NCI-H1930 (cell line): ENCODE data around the gene IRF4.

Source experiments
- DNase-seq, 2 experiments: peaks; one replicate each; lab custom pipeline; 2025; lab: John Stamatoyannopoulos, UW

IRF4 gene

GRCh38 chr6:391559-392440 lies at the start of gene IRF4:
Gene IRF4, plus strand, starts transcription at chr6:391752. Its CDS starts 1,401 bp downstream, at chr6:393153.
- no peak for DNase-seq

- no peak for DNase-seq
These were observed 49.4 kb upstream of the IRF4 start for GRCh38 chr6:341914-342831.

- no peak for DNase-seq
These were observed 48.7 kb upstream of the IRF4 start for GRCh38 chr6:342832-343179.

GRCh38 chr6:343226-343935 lies 48.2 kb upstream of the IRF4 start:
- DNase-seq, result no peak

- DNase-seq, result no peak
These were observed 47.4 kb upstream of the IRF4 start for GRCh38 chr6:343960-344815.

GRCh38 chr6:344816-345340 lies 46.7 kb upstream of the IRF4 start:
- no peak for DNase-seq

GRCh38 chr6:345747-346385 lies 45.7 kb upstream of the IRF4 start:
- DNase-seq, result no peak

GRCh38 chr6:346386-347030 lies 45.0 kb upstream of the IRF4 start:
- no peak for DNase-seq

- DNase-seq, result no peak
These were observed 44.3 kb upstream of the IRF4 start for GRCh38 chr6:347232-347631.

- no peak for DNase-seq
These were observed 43.3 kb upstream of the IRF4 start for GRCh38 chr6:347951-348859.

GRCh38 chr6:348860-349396 lies 42.6 kb upstream of the IRF4 start:
- DNase-seq, result no peak

- no peak for DNase-seq
These were observed 42.0 kb upstream of the IRF4 start for GRCh38 chr6:349491-349921.

- no peak for DNase-seq
These were observed 41.2 kb upstream of the IRF4 start for GRCh38 chr6:350371-350770.

GRCh38 chr6:351011-351866 lies 40.3 kb upstream of the IRF4 start:
- DNase-seq, result no peak

GRCh38 chr6:351867-352289 lies 39.7 kb upstream of the IRF4 start:
- no peak for DNase-seq

GRCh38 chr6:352474-352873 lies 39.1 kb upstream of the IRF4 start:
- DNase-seq, result no peak

- no peak for DNase-seq
These were observed 38.6 kb upstream of the IRF4 start for GRCh38 chr6:352896-353470.
